GM18505 (cell line): ENCODE results near the gene PPP3R1.

Experiments
- ATAC-seq: cut with Tn5 transposase; IDR thresholded peaks from one replicate; pipeline ENCODE4 v1.9.1; 2021; ENCODE audit not compliant: unreplicated experiment
- POLR2A ChIP-seq: IDR thresholded peaks from 4 replicates; pipeline ENCODE4 v1.6.1; 2011; ENCODE audit warnings: borderline replicate concordance; ENCODE audit not compliant: insufficient read depth, insufficient read length; ENCODE audit errors: extremely low read depth

Gene PPP3R1

GRCh38 chr2:68280796-68281195 is 28.5 kb upstream of the PPP3R1 start:
- ATAC-seq, result no peak
- no peak for TF ChIP-seq POLR2A

- TF ChIP-seq POLR2A, result no peak
- ATAC-seq, result no peak
Observed at GRCh38 chr2:68280348-68280747, 28.0 kb upstream of the PPP3R1 start.

DNA sequence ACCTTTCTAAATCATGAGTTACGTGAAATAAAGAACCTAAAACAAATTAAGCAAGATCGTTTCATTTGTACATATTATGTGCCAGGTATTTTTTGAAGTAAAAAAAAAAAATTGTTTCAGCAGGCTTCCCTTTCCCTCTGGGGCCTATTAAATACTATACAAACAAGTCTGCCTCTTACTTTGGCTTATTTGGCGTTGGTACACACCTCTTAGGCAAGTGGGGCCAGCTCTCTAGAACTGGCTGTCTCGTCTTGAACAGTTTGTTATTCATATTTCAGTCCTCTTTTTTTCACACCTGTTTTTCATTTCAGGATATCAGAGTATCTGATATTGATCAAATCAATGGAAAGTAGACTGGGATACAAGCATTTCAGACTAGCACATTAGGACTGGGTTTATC is 27.4 kb upstream of the PPP3R1 start:
- no peak for TF ChIP-seq POLR2A

GRCh38 chr2:68278169-68278568 is 25.8 kb upstream of the PPP3R1 start:
- ATAC-seq, result no peak
- TF ChIP-seq POLR2A, result no peak

More for the DNA sequence above, 27.4 kb upstream of the PPP3R1 start:
- ATAC-seq, result no peak

DNA sequence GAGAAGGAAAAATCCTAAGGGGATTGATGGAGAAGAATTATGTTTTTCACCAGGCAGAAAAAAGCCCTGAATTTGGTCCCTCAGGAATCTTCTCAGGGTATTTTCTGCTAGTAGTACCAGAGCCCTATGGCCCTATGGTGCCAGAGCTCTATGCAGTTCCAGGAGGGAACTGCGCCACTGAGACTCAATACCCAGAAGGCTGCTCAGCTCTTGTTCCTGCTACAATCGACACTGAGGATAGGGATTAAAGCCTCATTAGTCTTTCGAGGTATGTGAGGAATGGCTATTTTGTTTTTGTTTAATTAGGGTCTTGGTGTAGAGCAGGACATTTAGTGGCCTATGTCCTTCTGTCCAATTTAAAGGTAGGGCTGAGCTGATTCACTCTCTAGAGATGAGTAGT is 21.7 kb upstream of the PPP3R1 start:
- no peak for TF ChIP-seq POLR2A
- ATAC-seq, result no peak

DNA sequence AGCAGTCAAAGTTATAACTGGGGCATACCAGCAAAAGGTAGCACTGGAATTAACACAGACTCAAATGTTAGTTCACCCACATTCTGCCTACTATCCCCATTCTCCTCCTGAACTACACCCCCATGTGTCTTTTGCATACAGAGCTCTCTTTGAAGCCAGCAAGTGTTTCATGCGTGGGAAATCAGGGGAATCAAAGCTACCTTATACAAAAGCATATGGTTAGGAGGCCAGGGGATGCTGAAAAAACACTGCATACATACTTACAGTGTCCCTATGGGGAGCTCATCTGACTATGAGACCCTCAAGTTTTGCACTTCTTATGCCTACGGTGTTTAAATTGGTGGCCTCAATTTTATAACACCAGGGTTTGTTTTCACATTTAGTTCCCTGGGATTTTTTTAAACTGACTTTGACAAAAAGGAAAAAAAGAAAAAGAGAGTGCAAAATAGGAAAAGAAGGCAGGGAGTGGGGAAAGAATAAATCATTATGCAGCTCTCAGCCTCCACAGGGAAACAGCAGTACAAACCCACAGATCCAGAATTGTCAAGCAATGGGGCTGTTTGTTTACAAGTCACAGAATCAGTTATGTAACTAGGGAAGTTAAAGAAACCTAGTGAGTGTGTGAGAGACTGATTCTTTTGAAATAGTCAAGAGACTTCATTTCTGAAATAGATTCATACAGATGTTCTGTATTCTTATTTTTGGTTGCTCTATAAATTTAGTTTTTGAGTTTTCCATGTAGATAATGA is 20.1 kb upstream of the PPP3R1 start:
- ATAC-seq, result no peak
- no peak for TF ChIP-seq POLR2A

DNA sequence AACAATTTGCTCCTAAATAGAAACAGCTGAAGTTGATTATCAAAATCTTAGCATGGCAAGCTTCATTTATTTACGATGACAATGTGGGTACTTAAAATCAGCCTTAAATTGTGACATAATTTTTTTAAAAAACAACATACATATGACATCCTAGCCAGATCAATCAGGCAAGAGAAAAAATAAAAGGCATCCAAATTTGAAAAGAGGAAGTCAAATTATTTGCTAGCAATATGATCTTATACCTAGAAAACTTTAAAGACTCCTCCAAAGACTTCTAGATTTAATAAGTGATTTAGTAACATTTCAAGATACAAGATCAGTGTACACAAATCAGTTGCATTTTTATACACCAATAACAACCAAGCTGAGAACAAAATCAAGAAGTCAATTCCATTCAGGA is 14.3 kb upstream of the PPP3R1 start:
- no peak for TF ChIP-seq POLR2A

GRCh38 chr2:68263632-68264031 is 11.3 kb upstream of the PPP3R1 start:
- TF ChIP-seq POLR2A, result no peak
- no peak for ATAC-seq

More for the DNA sequence above, 14.3 kb upstream of the PPP3R1 start:
- ATAC-seq, result no peak

GRCh38 chr2:68258851-68259250 is 6.5 kb upstream of the PPP3R1 start:
- ATAC-seq, result no peak
- no peak for TF ChIP-seq POLR2A

DNA sequence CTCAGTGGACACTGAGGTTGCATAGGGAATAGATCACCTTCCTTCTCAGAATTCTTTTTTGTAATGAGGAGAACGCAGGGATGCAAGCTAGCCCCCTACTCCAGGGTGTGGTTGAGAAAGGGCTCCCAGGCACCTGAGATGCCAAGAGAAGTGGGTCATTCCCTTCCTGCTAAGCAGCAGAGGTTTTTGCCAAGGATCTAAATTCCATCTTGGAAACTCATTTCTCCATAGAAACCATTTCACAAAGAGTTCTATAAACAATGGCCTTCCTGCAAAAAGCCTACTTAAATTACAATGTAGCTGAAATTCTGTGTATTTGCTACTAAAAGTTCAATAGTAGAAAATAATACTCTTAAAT is 3.7 kb upstream of the PPP3R1 start:
- no peak for TF ChIP-seq POLR2A
- ATAC-seq, result no peak

DNA sequence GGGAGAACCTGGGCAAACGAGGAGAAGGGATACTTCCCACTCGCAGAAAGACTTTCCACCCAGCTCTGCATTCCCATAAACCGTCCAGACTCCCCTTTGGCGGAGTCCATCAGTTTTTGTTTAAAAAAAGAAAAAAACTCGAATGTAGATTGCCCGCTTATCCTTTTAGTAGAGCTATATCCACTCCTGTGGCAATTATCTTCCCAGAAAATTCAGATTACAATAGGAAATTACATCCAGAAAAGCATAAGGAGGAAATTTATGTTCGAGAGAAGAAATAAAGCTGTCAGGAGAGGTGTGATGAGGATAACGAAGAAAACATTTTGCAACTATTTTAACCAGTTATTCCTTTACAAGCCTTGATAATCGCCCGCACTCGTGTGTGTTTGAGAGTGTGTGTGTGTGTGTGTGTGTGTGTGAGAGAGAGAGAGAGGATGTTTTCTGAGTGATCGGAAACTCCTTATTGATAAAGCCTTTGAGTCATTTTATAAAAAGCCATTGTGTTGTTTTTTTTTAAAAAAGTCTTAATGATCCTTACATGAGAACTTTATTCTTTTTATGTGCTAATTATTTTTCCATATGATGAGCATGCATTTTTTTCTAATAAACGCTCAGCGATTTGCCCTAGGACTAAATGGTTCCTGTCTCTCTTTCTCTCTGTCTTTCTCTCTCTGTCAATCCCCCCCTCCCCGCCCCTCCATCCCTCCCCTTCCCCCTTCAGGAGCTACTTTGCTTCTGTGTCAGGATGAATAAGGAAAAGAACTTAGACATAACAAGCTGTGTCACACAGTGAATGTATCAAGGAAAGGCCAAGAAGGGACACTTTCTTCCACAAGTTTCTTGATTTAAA is 1.1 kb upstream of the PPP3R1 start:
- no peak for ATAC-seq
- TF ChIP-seq POLR2A, result no peak

GRCh38 chr2:68251855-68252399 is 405 bp downstream of the PPP3R1 start:
- peak; percentile 20 for ATAC-seq
- TF ChIP-seq POLR2A, result no peak

DNA sequence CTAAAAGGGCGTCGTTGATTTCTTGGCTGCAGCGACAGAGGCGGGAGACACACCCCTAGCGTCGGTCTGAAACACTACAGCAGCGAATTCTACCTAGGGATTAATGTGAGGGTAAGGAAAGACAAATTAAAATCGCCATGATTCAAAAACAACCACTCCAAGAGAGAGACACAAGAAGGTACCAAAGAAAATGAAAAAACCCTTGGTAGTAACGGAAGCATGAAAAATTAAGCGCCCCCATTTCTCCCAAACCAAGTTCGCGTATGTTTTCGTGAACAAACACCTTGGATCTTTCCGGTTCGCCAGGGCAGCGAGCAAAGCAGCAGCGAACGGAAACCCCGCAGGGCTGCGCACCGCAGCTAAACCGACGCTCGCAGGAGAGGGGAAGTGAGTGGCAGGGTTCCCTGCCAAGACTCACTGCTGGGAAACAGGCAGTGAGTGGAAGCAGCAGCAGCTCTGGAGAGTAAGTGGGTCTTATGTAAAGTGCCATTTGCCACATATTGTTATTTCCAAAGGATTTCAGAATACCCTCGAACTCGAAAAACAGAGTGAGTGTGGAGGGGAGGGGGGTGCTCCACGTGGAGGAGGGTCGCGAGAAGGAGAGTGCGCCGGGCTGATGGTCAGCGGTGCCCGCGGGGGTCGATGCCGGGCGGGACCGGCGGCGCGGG is 1.0 kb downstream of the PPP3R1 start:
- ATAC-seq, result peak; percentile 39
- TF ChIP-seq POLR2A, result peak; percentile 37

DNA sequence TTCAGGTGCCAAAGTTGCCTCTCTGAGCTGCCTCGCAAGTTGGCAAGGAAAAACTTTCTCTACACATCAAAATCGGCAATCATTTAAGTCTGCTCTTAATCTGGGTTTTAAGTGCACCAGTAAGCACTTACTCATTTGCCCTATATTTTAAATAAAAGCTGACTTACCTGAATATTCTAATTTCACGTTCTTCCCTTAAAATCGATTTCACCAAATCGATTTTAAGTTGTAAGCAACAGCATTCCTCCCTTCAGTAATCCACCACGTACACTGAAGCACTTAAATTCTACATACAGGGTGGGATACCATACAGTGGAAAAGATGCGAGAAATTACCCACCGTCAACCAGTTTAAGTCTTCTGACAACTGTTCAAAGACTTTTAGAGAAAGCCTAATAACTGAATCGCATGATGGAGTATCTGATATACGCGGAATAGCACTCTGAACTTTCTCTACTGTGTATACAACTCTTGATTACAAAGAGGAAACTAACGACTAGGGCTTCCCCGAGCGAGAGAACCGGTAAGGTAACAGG is 1.6 kb downstream of the PPP3R1 start:
- ATAC-seq, result no peak
- no peak for TF ChIP-seq POLR2A

GRCh38 chr2:68250196-68250595 is 2.1 kb downstream of the PPP3R1 start:
- ATAC-seq, result no peak
- no peak for TF ChIP-seq POLR2A
